BE2C (cell line): ENCODE measurements around the gene TRIM44.

Experiments used
- DNase-seq: peaks from one replicate; pipeline ENCODE4 v3.0.0-alpha.2; 2020
- H3K27me3 ChIP-seq: fragments of 250-450 bp; sonication (Bioruptor Pico); 2 replicates; pipeline ENCODE4 v1.5.1; 2020; ENCODE audit warnings: mild to moderate bottlenecking
- H3K36me3 ChIP-seq: fragments of 250-450 bp; sonication (Bioruptor Pico); 2 replicates; pipeline ENCODE4 v1.5.1; 2020; ENCODE audit warnings: mild to moderate bottlenecking
- H3K4me1 ChIP-seq: fragments of 250-450 bp; sonication (Bioruptor Pico); 2 replicates; pipeline ENCODE4 v1.5.1; 2020
- H3K4me3 ChIP-seq: 2 replicates; pipeline ENCODE4 v1.5.1; 2011; ENCODE audit warnings: low read depth, low read length
- H3K9me3 ChIP-seq: fragments of 250-450 bp; sonication (Bioruptor Pico); 2 replicates; pipeline ENCODE4 v1.5.1; 2020
- TF ChIP-seq, protein P1 (sequence below): IDR thresholded peaks from 2 replicates; pipeline ENCODE4 v1.5.1; 2012; ENCODE audit warnings: mild to moderate bottlenecking, low read depth, low read length

Gene TRIM44

DNA sequence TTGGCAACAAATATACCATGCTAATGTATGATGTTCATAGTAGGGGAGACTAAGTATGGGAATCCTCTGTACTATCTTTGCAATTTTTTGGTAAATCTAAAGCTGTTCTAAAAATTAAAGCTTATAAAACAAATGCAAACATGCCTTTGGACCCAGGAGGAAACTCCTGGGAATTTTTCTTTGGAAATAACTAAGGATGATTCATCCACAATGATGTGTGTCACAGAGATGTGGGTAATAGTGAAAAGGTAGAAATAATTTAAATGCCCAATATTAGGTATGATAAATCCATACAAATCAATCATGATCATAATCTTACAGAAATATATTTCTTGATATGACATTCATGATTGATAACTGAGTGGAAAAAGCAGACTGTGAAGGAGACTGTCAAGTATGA is 135.8 kb downstream of the TRIM44 start:
- TF ChIP-seq, protein P1, sequence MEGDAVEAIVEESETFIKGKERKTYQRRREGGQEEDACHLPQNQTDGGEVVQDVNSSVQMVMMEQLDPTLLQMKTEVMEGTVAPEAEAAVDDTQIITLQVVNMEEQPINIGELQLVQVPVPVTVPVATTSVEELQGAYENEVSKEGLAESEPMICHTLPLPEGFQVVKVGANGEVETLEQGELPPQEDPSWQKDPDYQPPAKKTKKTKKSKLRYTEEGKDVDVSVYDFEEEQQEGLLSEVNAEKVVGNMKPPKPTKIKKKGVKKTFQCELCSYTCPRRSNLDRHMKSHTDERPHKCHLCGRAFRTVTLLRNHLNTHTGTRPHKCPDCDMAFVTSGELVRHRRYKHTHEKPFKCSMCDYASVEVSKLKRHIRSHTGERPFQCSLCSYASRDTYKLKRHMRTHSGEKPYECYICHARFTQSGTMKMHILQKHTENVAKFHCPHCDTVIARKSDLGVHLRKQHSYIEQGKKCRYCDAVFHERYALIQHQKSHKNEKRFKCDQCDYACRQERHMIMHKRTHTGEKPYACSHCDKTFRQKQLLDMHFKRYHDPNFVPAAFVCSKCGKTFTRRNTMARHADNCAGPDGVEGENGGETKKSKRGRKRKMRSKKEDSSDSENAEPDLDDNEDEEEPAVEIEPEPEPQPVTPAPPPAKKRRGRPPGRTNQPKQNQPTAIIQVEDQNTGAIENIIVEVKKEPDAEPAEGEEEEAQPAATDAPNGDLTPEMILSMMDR, result no peak
- no peaks in the 10 kb centered on the region for H3K4me1 ChIP-seq

DNA sequence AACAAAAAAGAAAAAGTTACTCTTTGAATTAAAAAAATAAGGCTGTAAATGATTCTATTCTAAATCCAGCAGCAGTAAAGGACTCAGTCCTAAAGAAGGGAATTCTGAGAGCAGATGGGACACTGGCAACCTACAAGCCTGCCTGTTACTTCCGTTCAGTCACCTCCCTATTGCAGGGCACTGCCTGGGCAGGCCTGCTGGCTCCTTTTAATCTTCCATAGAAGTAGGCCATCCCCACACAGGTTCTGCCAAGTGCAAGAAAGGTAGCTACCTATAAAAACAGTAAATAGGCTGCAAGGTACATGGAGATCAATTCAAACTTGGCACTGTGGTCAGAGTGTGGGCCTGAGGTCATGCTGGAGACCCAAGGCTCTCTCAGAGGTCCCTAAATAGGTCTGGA is 136.4 kb downstream of the TRIM44 start:
- H3K27me3 ChIP-seq, result no peaks in the 10 kb centered on the region
- H3K4me3 ChIP-seq, result no peak overlapping the region
- H3K4me1 ChIP-seq, result no peaks in the 10 kb centered on the region
- no peak for DNase-seq
- TF ChIP-seq, protein P1, result no peak
- H3K36me3 ChIP-seq, result no peaks in the 10 kb centered on the region
- no peaks in the 10 kb centered on the region for H3K9me3 ChIP-seq

More for the DNA sequence above, 135.8 kb downstream of the TRIM44 start:
- H3K4me3 ChIP-seq, result no peak overlapping the region
- no peak for DNase-seq
- H3K9me3 ChIP-seq, result no peaks in the 10 kb centered on the region
- H3K27me3 ChIP-seq, result no peaks in the 10 kb centered on the region
- no peaks in the 10 kb centered on the region for H3K36me3 ChIP-seq

DNA sequence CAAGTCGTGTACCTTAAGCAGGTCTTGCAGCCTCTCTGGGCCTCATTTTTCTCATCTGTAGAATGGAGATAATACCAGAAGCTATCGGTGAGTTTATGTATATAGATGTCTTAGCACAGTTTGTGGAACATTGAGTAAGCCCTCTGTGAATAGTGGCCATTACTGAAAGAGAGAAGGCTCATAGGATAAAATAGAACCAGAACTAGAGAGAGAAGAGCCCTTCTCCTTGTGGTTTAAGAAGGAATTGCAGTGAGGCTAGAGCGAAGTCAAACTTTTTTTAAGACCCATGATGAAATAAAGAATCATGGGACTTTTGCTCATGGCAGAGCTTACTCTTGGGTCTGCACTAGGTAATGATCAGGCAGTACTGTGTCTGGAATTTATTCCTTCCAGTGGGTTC is 137.1 kb downstream of the TRIM44 start:
- no peaks in the 10 kb centered on the region for H3K27me3 ChIP-seq
- DNase-seq, result no peak
- H3K9me3 ChIP-seq, result no peaks in the 10 kb centered on the region
- no peaks in the 10 kb centered on the region for H3K4me1 ChIP-seq
- no peak overlapping the region for H3K4me3 ChIP-seq
- no peaks in the 10 kb centered on the region for H3K36me3 ChIP-seq
- TF ChIP-seq, protein P1, result peak; percentile 27; the same call in 1 of the 2 replicates

DNA sequence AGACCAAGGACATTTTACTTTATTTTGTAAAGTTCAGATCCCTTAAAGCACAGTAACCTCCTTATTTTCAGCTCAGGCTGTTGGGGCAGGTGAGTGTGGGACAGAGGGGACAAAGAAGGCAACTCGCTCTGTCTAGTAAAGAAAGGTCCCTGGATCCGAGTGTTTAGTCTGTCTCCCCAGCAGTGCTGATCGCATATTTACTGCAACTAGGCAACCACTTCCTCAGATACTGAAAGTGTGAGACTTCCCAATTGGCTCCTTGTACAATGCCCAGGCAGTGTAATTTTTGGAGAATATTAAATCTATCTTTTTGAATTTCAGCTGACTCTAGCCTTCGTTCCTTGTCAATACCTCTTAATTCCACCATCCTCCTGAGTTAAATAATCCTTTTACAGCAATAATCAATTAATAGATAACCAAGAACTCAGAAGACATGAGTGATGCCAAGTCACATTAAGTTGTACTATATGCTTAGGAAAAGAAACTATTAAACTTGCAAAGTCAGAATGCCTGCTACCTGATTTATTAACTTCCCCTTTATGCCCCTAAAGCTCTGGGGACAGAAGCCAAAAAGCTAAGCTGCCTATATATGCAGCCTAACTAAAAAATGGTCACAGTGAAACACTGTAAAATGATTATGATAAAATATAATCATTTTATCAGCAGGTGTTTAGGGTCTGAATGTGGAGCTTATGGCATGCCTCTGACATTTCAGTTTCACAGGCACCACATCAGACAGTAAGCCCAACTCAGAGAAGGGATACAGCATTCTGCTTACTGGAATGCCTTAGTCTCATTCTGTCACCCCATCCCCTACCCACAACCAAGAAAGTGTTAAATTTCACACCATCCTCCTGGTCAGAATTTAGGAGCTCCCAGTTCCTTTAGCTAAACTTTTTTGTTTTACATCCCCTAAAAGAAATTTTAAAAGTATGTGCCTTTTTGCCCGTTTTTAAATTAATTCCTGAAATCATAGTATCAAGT is 138.7 kb downstream of the TRIM44 start:
- no peak for DNase-seq
- no peaks in the 10 kb centered on the region for H3K27me3 ChIP-seq
- no peaks in the 10 kb centered on the region for H3K9me3 ChIP-seq
- TF ChIP-seq, protein P1, result no peak
- H3K36me3 ChIP-seq, result no peaks in the 10 kb centered on the region
- H3K4me1 ChIP-seq, result no peaks in the 10 kb centered on the region
- H3K4me3 ChIP-seq, result no peak overlapping the region

DNA sequence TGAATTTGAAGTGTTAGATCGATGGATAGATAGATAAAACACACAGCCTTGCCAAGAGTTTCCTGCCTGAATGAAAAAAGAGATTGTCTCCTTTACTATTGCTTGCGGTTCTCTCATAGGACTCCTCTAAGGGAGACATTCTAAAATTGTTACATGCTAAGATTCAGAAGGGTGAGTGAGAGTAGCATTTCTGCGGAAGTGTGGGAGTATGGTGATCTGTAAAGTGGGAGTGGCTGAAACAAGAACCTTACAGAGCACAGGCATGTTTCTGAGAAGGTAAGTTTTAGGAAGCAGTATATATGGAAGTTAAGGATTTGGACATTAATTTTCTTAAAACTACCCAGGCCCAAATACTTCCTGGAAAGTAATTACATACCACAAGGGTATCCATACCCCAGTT is 139.6 kb downstream of the TRIM44 start:
- Histone ChIP-seq H3K4me3 (no peak overlapping the region), H3K36me3 (no peaks in the 10 kb centered on the region), H3K9me3 (no peaks in the 10 kb centered on the region), H3K4me1 (no peaks in the 10 kb centered on the region), H3K27me3 (no peaks in the 10 kb centered on the region)
- TF ChIP-seq, protein P1, result no peak
- no peak for DNase-seq

DNA sequence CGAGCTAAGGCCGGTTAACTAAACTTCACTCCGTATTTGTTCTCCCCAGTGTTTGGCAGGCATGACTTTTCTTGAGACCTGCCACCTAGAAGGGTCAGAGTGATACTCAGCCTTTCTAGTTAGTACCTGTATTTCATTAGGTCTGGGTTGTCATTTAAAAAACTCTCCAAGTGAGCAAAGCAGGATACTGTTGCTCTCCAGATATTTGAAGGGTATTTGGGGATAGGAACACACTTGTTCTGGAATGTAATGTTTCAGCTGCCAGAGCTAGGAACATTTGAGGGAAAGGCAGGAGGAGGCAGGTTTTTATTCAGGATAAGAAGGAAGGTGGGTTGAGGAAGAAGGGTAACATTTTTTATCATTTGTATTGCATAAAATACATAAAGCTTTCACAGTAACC is 140.1 kb downstream of the TRIM44 start:
- no peaks in the 10 kb centered on the region for H3K9me3 ChIP-seq
- TF ChIP-seq, protein P1, result no peak
- no peaks in the 10 kb centered on the region for H3K36me3 ChIP-seq
- H3K27me3 ChIP-seq, result no peaks in the 10 kb centered on the region
- no peak overlapping the region for H3K4me3 ChIP-seq
- no peak for DNase-seq
- no peaks in the 10 kb centered on the region for H3K4me1 ChIP-seq
